Pancreas (tissue), 10 donors: ENCODE data around the gene SETD1A. TPM values are rescaled to one million over a fixed set of nuclear protein-coding genes. Genes with fewer than 3 reads are reported as not detected.

Experiments used
- ATAC-seq, 4 donors: fragments of 200-7000 bp; cut with Tn5 transposase; one replicate each; pipeline versions ENCODE4 v1.8.0 to v1.9.1; 2020; ENCODE audit warnings: mild to moderate bottlenecking in 4 of 4, moderate library complexity in 4 of 4
- DNase-seq, 6 donors: peaks; one replicate each; pipeline ENCODE4 v3.0.0-alpha.2; 2020
- FAIRE-seq: peaks from 2 replicates; lab custom pipeline; 2012; peaks lifted over from hg19 to GRCh38; lab: Jason Lieb, UNC
- H3K27ac ChIP-seq, 4 donors: fragments of 200-600 bp; sonication (generic); 1 replicate in 3 of 4; 2 replicates in 1 of 4; pipeline versions ENCODE4 v1.5.0 to v1.8.0; 2020
- H3K27me3 ChIP-seq, 4 donors: fragments of 200-600 bp; one replicate each; pipeline ENCODE4 v1.8.0; 2021
- H3K36me3 ChIP-seq, 3 donors: fragments of 200-600 bp; sonication (generic) in 1 of 3; one replicate each; pipeline versions ENCODE4 v1.5.0 to v1.8.0; 2020 to 2021
- H3K4me1 ChIP-seq, 3 donors: fragments of 200-600 bp; one replicate each; pipeline ENCODE4 v1.8.0; 2021
- H3K4me3 ChIP-seq, 4 donors: fragments of 200-600 bp; sonication (generic) in 2 of 4; one replicate each; pipeline versions ENCODE4 v1.5.0 to v1.8.0; 2020 to 2021
- H3K9me3 ChIP-seq, 4 donors: fragments of 200-600 bp; one replicate each; pipeline ENCODE4 v1.8.0; 2021
- CTCF ChIP-seq, 4 donors: fragments of 200-600 bp; sonication (generic) in 3 of 4; IDR thresholded peaks; one replicate each; pipeline versions ENCODE4 v1.5.0 to v1.8.0; 2021; ENCODE audit warnings: antibody characterized with exemption in 4 of 4
- WGBS, 2 donors: extraction: QIAGEN DNeasy Blood & Tissue Kit; methylation state at CpG; one replicate each; pipeline ENCODE4 v1.1.7; 2013; 5-methylcytosine and 5-hydroxymethylcytosine counted together
- intact Hi-C, 3 donors: fragments of 100-400 bp; cut with DNase I; formaldehyde crosslinking; loops; one replicate each; pipeline versions ENCODE4 v1.11.1 to v1.14.2; 2022
- polyA plus RNA-seq, 2 donors: library from polyadenylated mRNA; stranded (reverse); fragments of 200-250 nt; gene quantifications; one replicate each; pipeline ENCODE4 v1.2.3, GENCODE V29; 2013
- total RNA-seq, 6 donors: library from RNA; stranded (reverse); fragmentation: NEBNext Ultra II Directional in 4 of 6; extraction: Animal tissue kit (Norgen Biotek cat#: 25700) in 4 of 6; gene quantifications; one replicate each; pipeline versions ENCODE4 v1.2.1 to v1.2.4, GENCODE V29; 2021 to 2023
- donor health status: healthy with polysubstance abuse.
- donor health status: DM: no; HTN: no; CAD: no; lungs with moderate emphysema.
- donor health status: DM: no; HTN: no; CAD: no.
- donor health status: control.
- donor health status: control.
- donor health status: Bipolar disorder and iron deficiency.
- donor health status: DM: yes; HTN: yes; CAD: no.
- donor health status: DM: no; HTN: no; CAD: no.
- donor health status: DM: no; HTN: no; CAD: no.
- donor health status: DM: yes; HTN: yes; CAD: no.

SETD1A gene
- total RNA-seq (10 to 100 TPM in 1 of 6 donors, 1 to 10 TPM in 5; 6.5 to 10.6 (median 8.3) TPM), polyA plus RNA-seq (10 to 100 TPM; 12.8 to 17.9 TPM)

GRCh38 chr16:30957456-30958174, at the start of gene SETD1A:
Gene SETD1A, plus strand, starts transcription at chr16:30957754. Its CDS starts 978 bp downstream, at chr16:30958732.
- Histone ChIP-seq H3K27ac (peak within 1 kb of the TSS; percentile 93 to 98 (median 95)), H3K27me3 (no peaks in the 10 kb centered on the region), H3K4me3 (peak within 1 kb of the TSS; percentile 68 to 82 (median 76)), H3K9me3 (no peaks in the 10 kb centered on the region), H3K36me3 (peaks cover 5 to 22% (median 6%) of the 10 kb centered on the region in 3 donors), H3K4me1 (peaks cover 0 to 6% (median 3%) of the 10 kb centered on the region in 3 donors)
- intact Hi-C loops, result no loop called here
- WGBS, 2 donors, result 0 to 1% methylated on average over 56 to 82 of the region's 85 CpGs
- ATAC-seq, result peak; percentile 93 to 96 (median 93)
- FAIRE-seq, result no peak
- TF ChIP-seq CTCF (IDR thresholded peaks at IDR 0.05), result no peak
- DNase-seq, result peak; percentile 93 to 98 (median 96)

GRCh38 chr16:30910427-30911029, 47.0 kb upstream of the SETD1A start:
- ATAC-seq, result no peak
- intact Hi-C loops, result loop anchor here in 1 of 3 donors (5.0 to 10.0 kb wide), 2 partner anchors 63 to 246 kb away; no protein-coding TSS in a partner anchor

GRCh38 chr16:30912794-30913412, 44.7 kb upstream of the SETD1A start:
- intact Hi-C loops, result loop anchor here in 1 of 3 donors (5.0 to 10.0 kb wide), 2 partner anchors 66 to 248 kb away; no protein-coding TSS in a partner anchor
- Histone ChIP-seq H3K9me3 (no peaks in the 10 kb centered on the region), H3K36me3 (no peaks in the 10 kb centered on the region), H3K27me3 (no peaks in the 10 kb centered on the region), H3K4me3 (no peak overlapping the region), H3K4me1 (no peaks in the 10 kb centered on the region), H3K27ac (no peak overlapping the region)
- DNase-seq, result no peak
- 78 to 85% methylated on average over 6 of the region's 6 CpGs for WGBS, 2 donors
- no peak for FAIRE-seq
- ATAC-seq, result no peak
- no peak for TF ChIP-seq CTCF (IDR thresholded peaks at IDR 0.05)

More at GRCh38 chr16:30910427-30911029, 47.0 kb upstream of the SETD1A start:
- Histone ChIP-seq H3K4me3 (no peak overlapping the region), H3K9me3 (no peaks in the 10 kb centered on the region), H3K27me3 (no peaks in the 10 kb centered on the region), H3K36me3 (no peaks in the 10 kb centered on the region), H3K4me1 (no peaks in the 10 kb centered on the region), H3K27ac (no peak overlapping the region)
- no peak for TF ChIP-seq CTCF (IDR thresholded peaks at IDR 0.05)
- DNase-seq, result no peak
- no peak for FAIRE-seq
- 70 to 71% methylated on average over 18 of the region's 18 CpGs for WGBS, 2 donors

GRCh38 chr16:30914830-30915229, 42.7 kb upstream of the SETD1A start:
- Histone ChIP-seq H3K9me3 (no peaks in the 10 kb centered on the region), H3K4me3 (no peak overlapping the region), H3K27me3 (no peaks in the 10 kb centered on the region), H3K4me1 (no peaks in the 10 kb centered on the region), H3K36me3 (no peaks in the 10 kb centered on the region), H3K27ac (no peak overlapping the region)
- DNase-seq, result no peak
- intact Hi-C loops, result loop anchor here in 2 of 3 donors (5.0 to 10.0 kb wide), 2 partner anchors 68 to 250 kb away; no protein-coding TSS in a partner anchor
- TF ChIP-seq CTCF (IDR thresholded peaks at IDR 0.05), result no peak
- 88 to 91% methylated on average over 3 of the region's 3 CpGs for WGBS, 2 donors
- no peak for FAIRE-seq
- ATAC-seq, result no peak
